Measurements from ENCODE around the gene SDC1. TPM values are rescaled to one million over a fixed set of nuclear protein-coding genes. Genes with fewer than 3 reads are reported as not detected.
A peak's percentile ranks its signal among the peaks of the same experiment; 100 is the strongest.
"Not testable (repeated sequence)": the region's sequence is repeated elsewhere in the genome, so short reads cannot be mapped to it uniquely, and the experiment has no call there.

Gene SDC1
- total RNA-seq, 1 donor from 2014 or later: 0.40 TPM

GRCh38 chr2:20198796-20199632 lies 25.9 kb downstream of the SDC1 start:
- no peak for DNase-seq (ENCODE audit: low read depth in 2 of 2)

- DNase-seq (ENCODE audit: low read depth in 2 of 2): no peak
Observed at GRCh38 chr2:20198001-20198400, 26.9 kb downstream of the SDC1 start.

GRCh38 chr2:20197192-20197591 lies 27.7 kb downstream of the SDC1 start:
- DNase-seq (ENCODE audit: low read depth in 2 of 2): no peak

GRCh38 chr2:20196657-20197161 lies 28.2 kb downstream of the SDC1 start:
- DNase-seq (ENCODE audit: low read depth in 2 of 2): no peak

- no peak for DNase-seq (ENCODE audit: low read depth in 2 of 2)
Observed at GRCh38 chr2:20196053-20196656, 28.8 kb downstream of the SDC1 start.

- DNase-seq (ENCODE audit: low read depth in 2 of 2): no peak
Observed at GRCh38 chr2:20195431-20196033, 29.4 kb downstream of the SDC1 start.

- not testable (repeated sequence) for DNase-seq (ENCODE audit: low read depth in 2 of 2)
Observed at GRCh38 chr2:20195016-20195411, 29.9 kb downstream of the SDC1 start.

GRCh38 chr2:20194097-20195015 lies 30.6 kb downstream of the SDC1 start:
- DNase-seq (ENCODE audit: low read depth in 2 of 2): no peak

GRCh38 chr2:20193185-20193584 lies 31.7 kb downstream of the SDC1 start:
- no peak for DNase-seq (ENCODE audit: low read depth in 2 of 2)

- no peak for DNase-seq (ENCODE audit: low read depth in 2 of 2)
Observed at GRCh38 chr2:20192781-20193180, 32.1 kb downstream of the SDC1 start.

GRCh38 chr2:20191714-20192569 lies 33.0 kb downstream of the SDC1 start:
- DNase-seq (ENCODE audit: low read depth in 2 of 2): no peak

- DNase-seq (ENCODE audit: low read depth in 2 of 2): peak in 1 of 2 donors; percentile 67
Observed at GRCh38 chr2:20190876-20191713, 33.8 kb downstream of the SDC1 start.

- DNase-seq (ENCODE audit: low read depth in 2 of 2): no peak
Observed at GRCh38 chr2:20190170-20190569, 34.8 kb downstream of the SDC1 start.

GRCh38 chr2:20189299-20189931 lies 35.5 kb downstream of the SDC1 start:
- DNase-seq (ENCODE audit: low read depth in 2 of 2): no peak

- no peak for DNase-seq (ENCODE audit: low read depth in 2 of 2)
Observed at GRCh38 chr2:20188851-20189250, 36.1 kb downstream of the SDC1 start.

GRCh38 chr2:20188201-20188600 lies 36.7 kb downstream of the SDC1 start:
- DNase-seq (ENCODE audit: low read depth in 2 of 2): no peak

- no peak for DNase-seq (ENCODE audit: low read depth in 2 of 2)
Observed at GRCh38 chr2:20187331-20187730, 37.6 kb downstream of the SDC1 start.

- DNase-seq (ENCODE audit: low read depth in 2 of 2): no peak
Observed at GRCh38 chr2:20186855-20187187, 38.1 kb downstream of the SDC1 start.

All from lung microvascular endothelial cell (primary cell).